ENCODE data around the gene PRMT9.

Gene PRMT9

DNA sequence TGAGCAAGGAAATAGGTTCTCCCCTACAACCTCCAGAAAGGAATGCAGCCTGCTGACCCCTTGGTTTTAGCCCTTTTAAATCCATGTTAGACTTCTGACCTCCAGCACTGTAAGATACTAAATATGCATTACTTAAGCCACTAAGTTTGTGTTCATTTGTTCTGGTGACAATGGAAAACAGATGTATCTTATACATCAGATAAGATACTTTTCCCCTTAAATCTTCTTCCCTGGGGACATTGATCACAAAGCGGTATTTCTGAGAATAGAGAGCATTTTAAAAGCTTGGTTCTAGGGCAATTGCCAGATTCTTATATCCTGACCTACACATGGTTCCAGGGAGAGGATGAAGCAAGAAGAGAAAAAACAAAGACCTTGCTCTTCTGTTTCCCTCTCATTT, 73.3 kb downstream of the PRMT9 start:
- DNase-seq (no peak), ATAC-seq (no peak)
- Mint-ChIP-seq H3K4me1 (no peaks in the 10 kb centered on the region), H3K27me3 (peaks cover 8% of the 10 kb centered on the region), H3K27ac (no peak overlapping the region), H3K9me3 (no peaks in the 10 kb centered on the region), H3K4me3 (no peak overlapping the region)

DNA sequence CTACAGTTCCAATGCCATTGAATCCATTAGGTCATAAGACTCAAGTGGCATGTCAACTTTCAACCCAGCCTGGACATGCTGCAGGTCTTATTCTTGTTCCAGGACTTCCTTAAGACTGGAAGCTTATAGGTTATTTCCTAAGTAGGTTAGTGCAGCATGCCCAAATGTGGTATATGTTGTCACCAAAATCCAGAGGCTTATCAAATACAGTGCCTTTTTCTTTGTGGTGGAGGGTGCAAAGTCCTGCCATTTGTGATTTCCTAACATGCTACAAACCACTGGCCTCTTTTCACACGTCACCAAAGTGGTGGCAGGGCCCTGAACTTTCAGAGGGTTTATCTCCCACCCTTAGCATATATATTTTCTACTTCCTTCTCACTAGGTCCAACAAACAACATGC, 76.5 kb downstream of the PRMT9 start:
- Mint-ChIP-seq H3K27me3 (no peaks in the 10 kb centered on the region), H3K4me3 (no peak overlapping the region), H3K27ac (no peak overlapping the region), H3K9me3 (no peaks in the 10 kb centered on the region), H3K4me1 (no peaks in the 10 kb centered on the region)
- no peak for DNase-seq
- no peak for ATAC-seq

DNA sequence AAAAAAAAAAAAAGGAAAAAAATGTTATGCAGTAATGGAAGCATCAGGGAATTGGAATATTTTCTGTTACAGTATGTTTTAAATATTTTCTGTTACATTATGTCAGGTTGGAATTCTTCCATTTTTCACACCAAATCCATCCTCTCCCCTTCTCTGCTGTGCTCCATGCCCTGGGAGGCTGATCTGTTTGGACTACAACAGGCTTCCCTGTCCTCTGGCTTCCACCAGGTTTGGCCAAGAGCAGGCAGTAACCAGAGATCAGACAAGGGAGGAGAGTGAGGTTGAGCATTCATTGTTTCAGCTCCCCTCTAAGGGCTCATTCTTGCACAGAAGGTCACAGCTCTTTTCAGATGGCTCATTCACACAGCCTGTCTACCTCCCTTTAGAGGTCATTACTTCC, 78.5 kb downstream of the PRMT9 start:
- H3K4me1 Mint-ChIP-seq = no peaks in the 10 kb centered on the region
- no peaks in the 10 kb centered on the region for H3K9me3 Mint-ChIP-seq
- H3K27me3 Mint-ChIP-seq = no peaks in the 10 kb centered on the region
- no peak overlapping the region for H3K27ac Mint-ChIP-seq
- H3K4me3 Mint-ChIP-seq = no peak overlapping the region
- ATAC-seq = no peak
- DNase-seq = no peak

DNA sequence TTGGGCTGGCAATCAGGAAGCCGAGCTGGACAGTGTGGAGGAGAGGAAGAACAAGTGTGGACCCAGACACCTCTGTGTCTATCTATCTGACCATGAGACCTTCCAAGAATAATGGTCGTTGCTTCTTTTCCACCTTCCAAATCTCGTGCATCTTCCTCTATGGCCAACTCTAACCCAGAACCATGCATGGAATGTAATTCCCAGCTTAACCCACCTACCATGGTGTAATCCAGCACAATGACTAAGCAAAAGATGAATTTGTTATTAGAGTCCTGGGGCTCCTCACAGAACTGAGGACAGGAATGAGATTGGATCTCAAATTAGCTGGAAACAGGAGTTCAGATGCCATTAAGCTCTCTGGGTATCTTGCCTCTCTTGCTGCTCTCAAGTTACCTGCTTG, 84.2 kb downstream of the PRMT9 start:
- DNase-seq (no peak), ATAC-seq (no peak)
- Mint-ChIP-seq H3K9me3 (no peaks in the 10 kb centered on the region), H3K4me1 (no peaks in the 10 kb centered on the region), H3K4me3 (no peak overlapping the region), H3K27ac (no peak overlapping the region), H3K27me3 (no peaks in the 10 kb centered on the region)

DNA sequence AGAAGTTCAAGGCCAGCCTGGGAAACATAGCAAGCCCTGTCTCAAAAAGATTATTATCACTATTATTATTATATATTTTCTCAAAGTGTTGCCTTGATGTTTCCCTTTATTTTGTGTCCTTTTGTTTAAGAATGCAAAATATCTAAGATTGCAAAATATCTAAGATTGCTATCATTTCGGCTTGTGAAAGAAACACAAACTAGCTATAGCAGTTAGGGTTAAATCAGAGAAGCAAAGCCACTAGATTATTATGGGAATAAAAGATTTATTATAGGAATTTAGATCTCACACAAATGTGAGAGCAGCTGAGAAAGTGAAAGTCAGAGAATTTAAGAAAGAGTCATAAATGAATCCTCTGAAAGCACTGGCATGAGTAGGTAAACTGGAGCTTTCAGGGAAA, 84.8 kb downstream of the PRMT9 start:
- DNase-seq (no peak), ATAC-seq (no peak)
- no peak overlapping the region for H3K4me3 Mint-ChIP-seq
- H3K27me3 Mint-ChIP-seq = no peaks in the 10 kb centered on the region
- H3K27ac Mint-ChIP-seq = no peak overlapping the region
- H3K4me1 Mint-ChIP-seq = no peaks in the 10 kb centered on the region
- no peaks in the 10 kb centered on the region for H3K9me3 Mint-ChIP-seq

DNA sequence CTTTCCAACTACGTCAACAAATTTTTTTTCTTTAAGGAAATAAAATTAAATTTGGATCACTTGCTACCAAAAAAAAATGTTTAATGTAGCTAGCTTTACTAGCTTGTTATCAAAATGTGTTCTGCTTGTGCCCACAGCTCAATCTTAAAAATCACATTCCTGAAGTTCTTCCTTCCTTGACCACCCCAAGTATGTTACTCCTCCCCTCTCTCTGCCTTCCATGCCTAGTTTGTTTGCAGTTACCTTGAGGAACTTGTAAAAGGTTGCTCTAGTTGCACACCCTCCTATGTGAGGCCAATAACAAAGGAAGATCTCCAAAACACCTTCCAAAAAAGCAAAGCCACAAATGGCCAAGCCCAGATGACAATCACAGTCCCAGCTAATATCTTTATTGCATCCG, 86.4 kb downstream of the PRMT9 start:
- Mint-ChIP-seq H3K27ac (no peak overlapping the region), H3K27me3 (no peaks in the 10 kb centered on the region), H3K4me3 (no peak overlapping the region), H3K4me1 (no peaks in the 10 kb centered on the region), H3K9me3 (no peaks in the 10 kb centered on the region)
- ATAC-seq (no peak), DNase-seq (no peak)

DNA sequence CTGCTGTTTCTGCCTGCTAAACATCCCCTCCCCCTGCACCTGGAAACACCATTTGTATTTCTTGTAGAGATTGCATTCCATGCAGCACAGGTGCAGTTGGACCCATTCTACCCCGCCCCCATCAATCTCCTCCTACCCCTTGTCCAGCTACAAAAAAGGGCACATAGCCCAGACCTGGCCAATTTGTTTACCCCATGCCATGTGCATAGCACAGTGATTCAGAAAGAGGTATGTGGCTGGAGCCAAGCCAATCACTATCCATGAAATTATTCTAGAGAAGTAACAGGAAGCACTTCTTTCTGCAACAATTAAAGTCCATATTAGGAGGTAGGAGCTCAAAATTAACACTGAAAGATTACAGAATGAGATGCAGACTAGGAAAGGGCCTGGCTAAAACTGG, 87.0 kb downstream of the PRMT9 start:
- ATAC-seq = no peak
- Mint-ChIP-seq H3K27me3 (no peaks in the 10 kb centered on the region), H3K4me1 (no peaks in the 10 kb centered on the region), H3K27ac (no peak overlapping the region), H3K4me3 (no peak overlapping the region), H3K9me3 (no peaks in the 10 kb centered on the region)
- no peak for DNase-seq

DNA sequence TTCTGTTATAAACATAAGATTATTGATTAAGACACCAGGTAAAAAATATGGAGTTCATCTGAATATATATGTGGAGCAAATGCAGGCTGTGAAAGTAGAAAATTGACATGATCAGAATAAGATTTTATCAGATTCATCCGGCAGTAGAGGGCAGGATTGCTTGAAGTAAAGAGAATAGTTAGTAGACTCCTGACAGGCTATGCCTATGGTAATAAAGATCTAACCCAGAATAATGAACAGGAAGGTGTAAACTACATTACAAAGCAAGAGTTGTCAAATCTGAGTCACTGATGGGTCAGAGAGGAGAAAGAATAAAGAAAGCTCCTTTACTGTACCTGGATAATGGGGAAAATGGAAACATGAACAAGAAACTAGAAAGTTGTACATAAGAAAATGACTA, 87.6 kb downstream of the PRMT9 start:
- H3K27ac Mint-ChIP-seq = no peak overlapping the region
- no peaks in the 10 kb centered on the region for H3K9me3 Mint-ChIP-seq
- no peak overlapping the region for H3K4me3 Mint-ChIP-seq
- ATAC-seq (no peak), DNase-seq (no peak)
- H3K4me1 Mint-ChIP-seq = no peaks in the 10 kb centered on the region
- no peaks in the 10 kb centered on the region for H3K27me3 Mint-ChIP-seq

DNA sequence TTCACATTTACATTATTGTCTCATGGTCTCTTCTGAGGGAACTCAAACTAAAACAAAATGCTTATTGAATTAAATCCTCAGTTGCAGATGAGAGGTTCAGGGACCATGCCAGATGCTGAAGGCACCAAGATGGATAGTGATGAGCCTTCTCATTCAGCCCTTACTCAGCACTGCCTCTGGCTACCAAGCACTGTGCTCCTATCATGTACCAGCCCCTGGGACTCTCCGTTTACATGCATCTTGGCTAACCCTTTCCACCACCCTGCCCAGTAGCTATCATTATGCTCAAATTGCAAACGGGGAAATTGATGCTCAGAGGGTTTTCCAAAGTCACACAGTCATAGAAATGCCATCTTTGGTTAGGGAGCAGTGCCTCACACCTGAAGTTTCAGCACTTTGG, 89.4 kb downstream of the PRMT9 start:
- no peak for ATAC-seq

DNA sequence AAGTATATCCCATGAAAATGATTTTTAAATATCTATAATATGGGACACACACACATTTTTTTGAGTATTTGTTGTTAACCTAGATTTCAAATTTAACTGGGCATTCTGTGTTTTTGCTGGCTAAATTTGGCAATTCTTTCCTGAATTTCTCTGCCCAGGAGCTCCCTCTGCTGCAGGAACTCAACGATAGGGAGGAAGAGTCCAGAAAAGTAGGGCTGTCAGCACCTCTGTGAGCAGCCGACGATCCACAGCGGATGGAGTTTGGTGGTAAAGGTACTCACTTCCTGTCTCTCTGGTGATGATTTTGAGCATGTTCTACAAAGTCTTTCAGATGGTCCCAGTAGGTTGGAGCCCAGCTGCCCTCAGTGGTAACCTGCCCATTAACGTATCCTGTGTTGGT, 89.9 kb downstream of the PRMT9 start:
- Mint-ChIP-seq H3K4me3 (no peak overlapping the region), H3K27ac (no peak overlapping the region), H3K4me1 (no peaks in the 10 kb centered on the region), H3K9me3 (no peaks in the 10 kb centered on the region), H3K27me3 (no peaks in the 10 kb centered on the region)
- DNase-seq = no peak
- ATAC-seq = no peak

More for the DNA sequence above, 89.4 kb downstream of the PRMT9 start:
- Mint-ChIP-seq H3K4me1 (no peaks in the 10 kb centered on the region), H3K27me3 (no peaks in the 10 kb centered on the region), H3K4me3 (no peak overlapping the region), H3K9me3 (no peaks in the 10 kb centered on the region), H3K27ac (no peak overlapping the region)
- no peak for DNase-seq

DNA sequence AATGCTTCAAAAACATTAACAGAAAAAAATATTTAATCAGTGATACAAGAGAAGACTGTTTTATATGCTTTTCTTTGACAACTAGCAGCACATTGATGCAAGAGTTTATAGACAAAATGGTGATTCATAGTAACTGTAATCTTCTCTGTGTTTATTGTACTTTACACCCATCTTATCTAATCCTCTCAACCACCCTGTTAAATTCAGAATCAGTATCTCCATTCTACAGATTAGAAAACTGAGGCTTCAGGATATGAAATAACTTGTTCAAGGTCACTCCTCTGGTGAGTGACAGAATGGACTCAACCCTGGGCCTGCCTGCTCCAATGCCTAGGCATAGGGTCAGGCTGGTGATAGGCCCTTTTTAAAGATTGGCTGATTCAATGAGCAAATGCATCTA, 92.9 kb downstream of the PRMT9 start:
- no peaks in the 10 kb centered on the region for H3K27me3 Mint-ChIP-seq
- H3K27ac Mint-ChIP-seq = no peak overlapping the region
- DNase-seq = no peak
- H3K9me3 Mint-ChIP-seq = no peaks in the 10 kb centered on the region
- H3K4me3 Mint-ChIP-seq = no peak overlapping the region
- no peaks in the 10 kb centered on the region for H3K4me1 Mint-ChIP-seq
- ATAC-seq = no peak

DNA sequence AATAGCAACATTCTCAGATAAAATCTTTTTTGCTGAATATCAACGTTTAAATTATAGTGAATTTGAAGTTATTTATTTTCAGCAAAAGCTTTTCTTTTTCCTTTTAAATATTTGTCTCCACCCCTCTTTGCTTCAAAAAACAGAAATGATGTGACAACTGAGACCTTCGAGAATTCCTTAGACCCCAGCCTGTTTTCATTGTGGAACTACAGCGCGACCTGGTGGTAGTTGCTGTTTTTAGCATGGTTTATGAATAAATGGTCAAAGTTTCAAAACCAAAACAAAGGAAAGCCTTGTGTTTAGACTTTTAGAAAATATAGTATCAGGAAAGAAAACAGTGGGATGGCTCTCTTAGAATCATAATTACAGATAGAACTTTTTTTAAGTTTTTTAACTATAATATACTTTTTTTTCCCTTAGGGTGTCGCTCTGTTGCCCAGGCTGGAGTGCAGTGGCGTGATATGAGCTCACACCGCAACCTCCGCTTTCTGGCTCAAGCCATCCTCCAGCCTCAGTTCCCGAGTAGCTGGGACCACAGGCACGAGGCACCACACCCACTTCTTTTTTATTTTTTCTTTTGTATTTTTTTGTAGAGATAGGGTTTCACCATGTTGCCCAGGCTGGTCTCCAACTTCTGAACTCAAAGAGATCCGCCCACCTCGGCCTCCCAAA, 93.6 kb downstream of the PRMT9 start:
- Mint-ChIP-seq H3K4me1 (no peaks in the 10 kb centered on the region), H3K27ac (no peak overlapping the region), H3K4me3 (no peak overlapping the region), H3K27me3 (no peaks in the 10 kb centered on the region), H3K9me3 (no peaks in the 10 kb centered on the region)
- no peak for ATAC-seq
- peak; percentile 8 to 31 for DNase-seq

DNA sequence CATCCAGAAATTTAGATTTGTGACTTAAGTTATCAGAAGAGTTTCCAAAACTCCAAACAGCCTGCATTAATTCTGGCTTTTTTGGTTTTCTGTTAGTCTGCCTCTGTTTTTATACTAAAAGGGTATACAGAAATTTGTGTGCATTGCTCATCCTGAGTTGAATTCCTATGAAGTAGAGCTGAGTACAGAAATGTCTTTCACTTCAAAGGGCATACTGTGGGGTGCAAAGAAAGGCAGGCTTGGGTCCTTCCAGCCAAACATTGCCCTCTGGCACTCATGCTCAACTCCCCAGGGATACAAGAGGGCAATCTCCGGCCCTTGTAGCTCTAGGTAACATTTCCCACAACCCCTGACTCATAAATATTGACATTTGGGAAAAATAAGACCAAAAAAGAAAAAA, 94.4 kb downstream of the PRMT9 start:
- Mint-ChIP-seq H3K27me3 (no peaks in the 10 kb centered on the region), H3K4me1 (no peaks in the 10 kb centered on the region), H3K9me3 (no peaks in the 10 kb centered on the region), H3K4me3 (no peak overlapping the region), H3K27ac (no peak overlapping the region)
- no peak for ATAC-seq
- DNase-seq = no peak

Measured in stimulated activated naive CD8-positive, alpha-beta T cell treated with anti-CD3 and anti-CD28 coated beads, Interleukin-15, amount 100 ng/mL, for 72 hours (primary cell).